ENCODE measurements around the gene ESR2.

- TF ChIP-seq CTCF (IDR thresholded peaks at IDR 0.05): no peak
- TF ChIP-seq POLR2A (IDR thresholded peaks at IDR 0.05): no peak
- no peak for TF ChIP-seq EP300 (IDR thresholded peaks at IDR 0.05)
These were observed 84.6 kb downstream of the ESR2 start for GRCh38 chr14:64209444-64210131.
